ENCODE results near the gene TBC1D10A.

Gene TBC1D10A

GRCh38 chr22:30326255-30326705 lies 461 bp downstream of the TBC1D10A start:
- Histone ChIP-seq H3K9me3 (ENCODE audit: severe bottlenecking) (no peaks in the 10 kb centered on the region), H3K4me3 (ENCODE audit: severe bottlenecking) (peak overlapping the region; percentile 98), H3K27ac (ENCODE audit: poor library complexity, severe bottlenecking) (peak overlapping the region; percentile 53), H3K4me1 (ENCODE audit: insufficient read depth, poor library complexity, severe bottlenecking) (peaks cover 21% of the 10 kb centered on the region), H3K27me3 (ENCODE audit: insufficient read depth, poor library complexity, severe bottlenecking) (no peaks in the 10 kb centered on the region), H3K36me3 (ENCODE audit: low read depth) (no peaks in the 10 kb centered on the region)
- peak; percentile 18; the same call in 1 of the 3 replicates for ATAC-seq (ENCODE audit: low read depth)
- TF ChIP-seq, protein P1, sequence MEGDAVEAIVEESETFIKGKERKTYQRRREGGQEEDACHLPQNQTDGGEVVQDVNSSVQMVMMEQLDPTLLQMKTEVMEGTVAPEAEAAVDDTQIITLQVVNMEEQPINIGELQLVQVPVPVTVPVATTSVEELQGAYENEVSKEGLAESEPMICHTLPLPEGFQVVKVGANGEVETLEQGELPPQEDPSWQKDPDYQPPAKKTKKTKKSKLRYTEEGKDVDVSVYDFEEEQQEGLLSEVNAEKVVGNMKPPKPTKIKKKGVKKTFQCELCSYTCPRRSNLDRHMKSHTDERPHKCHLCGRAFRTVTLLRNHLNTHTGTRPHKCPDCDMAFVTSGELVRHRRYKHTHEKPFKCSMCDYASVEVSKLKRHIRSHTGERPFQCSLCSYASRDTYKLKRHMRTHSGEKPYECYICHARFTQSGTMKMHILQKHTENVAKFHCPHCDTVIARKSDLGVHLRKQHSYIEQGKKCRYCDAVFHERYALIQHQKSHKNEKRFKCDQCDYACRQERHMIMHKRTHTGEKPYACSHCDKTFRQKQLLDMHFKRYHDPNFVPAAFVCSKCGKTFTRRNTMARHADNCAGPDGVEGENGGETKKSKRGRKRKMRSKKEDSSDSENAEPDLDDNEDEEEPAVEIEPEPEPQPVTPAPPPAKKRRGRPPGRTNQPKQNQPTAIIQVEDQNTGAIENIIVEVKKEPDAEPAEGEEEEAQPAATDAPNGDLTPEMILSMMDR (IDR thresholded peaks at IDR 0.05; ENCODE audit: poor library complexity, severe bottlenecking), result no peak
- no peak for DNase-seq (ENCODE audit: low spot score)

GRCh38 chr22:30325724-30326254 lies 952 bp downstream of the TBC1D10A start:
- DNase-seq (ENCODE audit: low spot score) (no peak), ATAC-seq (ENCODE audit: low read depth) (no peak)
- peak overlapping the region; percentile 98 for H3K4me3 ChIP-seq (ENCODE audit: severe bottlenecking)
- no peaks in the 10 kb centered on the region for H3K9me3 ChIP-seq (ENCODE audit: severe bottlenecking)
- TF ChIP-seq, protein P1 (IDR thresholded peaks at IDR 0.05; ENCODE audit: poor library complexity, severe bottlenecking), result no peak
- no peaks in the 10 kb centered on the region for H3K36me3 ChIP-seq (ENCODE audit: low read depth)
- peak overlapping the region; percentile 53 for H3K27ac ChIP-seq (ENCODE audit: poor library complexity, severe bottlenecking)
- peaks cover 21% of the 10 kb centered on the region for H3K4me1 ChIP-seq (ENCODE audit: insufficient read depth, poor library complexity, severe bottlenecking)
- H3K27me3 ChIP-seq (ENCODE audit: insufficient read depth, poor library complexity, severe bottlenecking), result no peaks in the 10 kb centered on the region

GRCh38 chr22:30325065-30325720 lies 1.5 kb downstream of the TBC1D10A start:
- no peaks in the 10 kb centered on the region for H3K27me3 ChIP-seq (ENCODE audit: insufficient read depth, poor library complexity, severe bottlenecking)
- peak; percentile 72 for ATAC-seq (ENCODE audit: low read depth)
- no peak for DNase-seq (ENCODE audit: low spot score)
- peaks cover 21% of the 10 kb centered on the region for H3K4me1 ChIP-seq (ENCODE audit: insufficient read depth, poor library complexity, severe bottlenecking)
- TF ChIP-seq, protein P1 (IDR thresholded peaks at IDR 0.05; ENCODE audit: poor library complexity, severe bottlenecking), result no peak
- no peaks in the 10 kb centered on the region for H3K36me3 ChIP-seq (ENCODE audit: low read depth)
- peak overlapping the region; percentile 98 for H3K4me3 ChIP-seq (ENCODE audit: severe bottlenecking)
- peak overlapping the region; percentile 53 for H3K27ac ChIP-seq (ENCODE audit: poor library complexity, severe bottlenecking)
- H3K9me3 ChIP-seq (ENCODE audit: severe bottlenecking), result no peaks in the 10 kb centered on the region

- ATAC-seq (ENCODE audit: low read depth) (no peak), DNase-seq (ENCODE audit: low spot score) (no peak)
- H3K4me1 ChIP-seq (ENCODE audit: insufficient read depth, poor library complexity, severe bottlenecking), result peaks cover 21% of the 10 kb centered on the region
- peak overlapping the region; percentile 53 for H3K27ac ChIP-seq (ENCODE audit: poor library complexity, severe bottlenecking)
- peaks cover 3% of the 10 kb centered on the region for H3K36me3 ChIP-seq (ENCODE audit: low read depth)
- H3K4me3 ChIP-seq (ENCODE audit: severe bottlenecking), result no peak overlapping the region
- H3K9me3 ChIP-seq (ENCODE audit: severe bottlenecking), result no peaks in the 10 kb centered on the region
- no peaks in the 10 kb centered on the region for H3K27me3 ChIP-seq (ENCODE audit: insufficient read depth, poor library complexity, severe bottlenecking)
- TF ChIP-seq, protein P1 (IDR thresholded peaks at IDR 0.05; ENCODE audit: poor library complexity, severe bottlenecking), result no peak
Measured at GRCh38 chr22:30324014-30324730, 2.6 kb downstream of the TBC1D10A start.

All from RWPE2 (cell line).